Activated CD4-positive, CD25-positive, alpha-beta regulatory T cell treated with anti-CD3 and anti-CD28 coated beads, Interleukin-2, amount 50 U/mL, for 72 hours (primary cell): Measurements from ENCODE around the gene MRPS9.

Source experiments
- DNase-seq: peaks from one replicate; pipeline ENCODE4 v3.0.0; 2021

The MRPS9 gene

GRCh38 chr2:105125920-105126319 lies 88.1 kb downstream of the MRPS9 start:
- no peak for DNase-seq

- no peak for DNase-seq
Observed at GRCh38 chr2:105126336-105126735, 88.5 kb downstream of the MRPS9 start.

DNA sequence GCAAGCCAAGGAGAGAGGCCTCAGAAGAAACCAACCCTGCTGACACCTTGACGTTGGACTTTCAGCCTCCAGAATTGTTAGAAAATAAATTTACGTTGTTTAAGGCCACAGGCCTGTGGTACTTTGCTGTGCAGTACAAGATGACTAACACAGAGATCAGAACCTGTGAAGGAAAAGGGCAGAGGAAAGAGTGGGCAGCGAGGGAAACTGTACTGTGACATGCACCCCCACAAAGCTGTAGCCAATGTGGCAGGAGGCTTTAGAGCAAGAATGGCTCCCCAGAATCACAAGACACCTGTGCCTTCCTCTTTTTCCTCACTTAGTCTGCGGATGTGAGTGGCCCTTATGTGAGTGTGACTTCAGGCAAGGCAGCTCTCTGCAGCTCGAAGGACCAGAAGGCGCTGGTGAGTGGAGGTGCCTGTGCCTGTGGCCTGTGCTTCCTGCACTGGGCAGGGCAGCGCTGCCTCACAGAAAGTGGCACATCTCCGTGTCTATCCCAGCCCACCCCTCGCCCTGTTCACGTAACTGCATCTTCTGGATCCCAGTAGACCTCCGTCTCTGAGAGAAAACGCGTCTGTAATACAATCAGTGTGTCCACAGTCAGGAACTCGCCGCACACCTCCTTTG lies 89.5 kb downstream of the MRPS9 start:
- no peak for DNase-seq

GRCh38 chr2:105129722-105130232 lies 91.9 kb downstream of the MRPS9 start:
- DNase-seq, result no peak

- no peak for DNase-seq
Observed at GRCh38 chr2:105130546-105130945, 92.7 kb downstream of the MRPS9 start.

DNA sequence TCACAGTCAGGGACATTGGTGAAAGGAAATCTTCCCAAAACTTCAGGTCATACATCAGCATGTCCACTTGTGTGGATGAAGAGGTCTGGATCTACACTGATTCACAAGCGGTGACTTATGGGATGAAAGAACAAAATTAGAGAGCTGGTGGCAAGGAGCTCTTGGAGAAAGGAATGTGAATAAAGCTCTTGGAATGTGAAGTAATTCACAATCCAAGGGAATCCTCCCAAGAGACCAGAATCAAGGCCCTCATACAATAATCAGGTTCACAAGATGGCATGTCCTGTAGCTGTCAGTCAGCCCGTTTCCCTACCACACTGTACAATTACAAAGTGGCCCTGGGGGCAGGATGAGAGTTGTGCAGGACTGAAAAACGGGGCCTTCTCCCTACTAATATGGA lies 96.2 kb downstream of the MRPS9 start:
- DNase-seq, result no peak

DNA sequence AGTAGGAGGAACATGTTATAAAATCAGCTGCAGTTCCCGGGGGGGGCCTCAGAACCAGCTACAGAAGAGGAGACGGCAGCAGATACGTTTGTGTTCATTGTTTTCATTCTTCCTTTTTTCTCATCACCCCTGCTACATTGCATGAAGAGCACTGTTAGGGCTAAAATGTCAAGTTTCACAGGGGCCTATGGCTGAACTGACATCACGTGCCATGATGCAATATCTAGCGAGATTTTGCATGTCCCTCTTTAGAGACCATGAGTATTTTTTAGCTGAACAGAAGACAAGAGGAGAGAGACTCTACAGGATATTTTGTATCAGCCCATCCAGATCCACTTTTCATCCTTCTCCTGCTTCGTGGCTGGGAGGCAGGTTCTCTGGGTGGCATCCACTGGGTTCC lies 97.6 kb downstream of the MRPS9 start:
- no peak for DNase-seq

- no peak for DNase-seq
Observed at GRCh38 chr2:105136394-105136793, 98.5 kb downstream of the MRPS9 start.

DNA sequence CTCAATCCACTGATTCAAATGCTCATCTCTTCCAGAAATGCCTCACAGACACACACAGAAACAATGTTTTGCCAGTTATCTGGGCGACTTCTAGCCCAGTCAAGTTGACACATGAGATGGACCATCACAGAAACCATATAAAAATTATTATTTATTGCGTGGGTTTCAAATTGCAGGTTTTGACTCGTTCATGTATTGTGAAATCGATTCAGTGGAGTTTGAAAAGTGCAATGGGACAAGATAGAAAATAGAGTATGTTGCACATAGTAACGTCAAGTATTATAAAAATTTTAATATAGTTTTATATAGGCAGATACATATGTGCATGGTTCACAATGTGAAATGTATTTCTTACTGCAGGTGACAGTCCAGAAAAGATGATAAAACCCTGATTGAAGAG lies 100.8 kb downstream of the MRPS9 start:
- DNase-seq, result no peak

- DNase-seq, result no peak
Observed at GRCh38 chr2:105139556-105140239, 101.8 kb downstream of the MRPS9 start.

DNA sequence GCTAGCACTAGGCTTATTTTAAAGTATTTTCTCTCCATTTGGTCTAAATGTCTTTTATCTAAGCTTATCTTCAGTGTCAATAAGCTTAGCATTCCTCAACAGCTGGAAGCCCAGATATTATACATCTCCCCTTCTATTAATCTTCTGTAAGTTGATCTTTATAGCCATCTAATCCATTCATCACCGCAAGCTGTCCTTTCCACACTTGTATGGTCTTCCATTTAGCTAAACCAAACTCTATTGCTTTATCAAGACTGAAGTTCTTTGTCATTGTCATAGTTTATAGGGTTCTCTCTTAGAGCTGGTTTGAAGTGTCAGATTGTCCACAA lies 102.3 kb downstream of the MRPS9 start:
- no peak for DNase-seq

GRCh38 chr2:105141099-105141614 lies 103.3 kb downstream of the MRPS9 start:
- DNase-seq, result no peak

GRCh38 chr2:105142239-105142638 lies 104.4 kb downstream of the MRPS9 start:
- DNase-seq, result no peak

DNA sequence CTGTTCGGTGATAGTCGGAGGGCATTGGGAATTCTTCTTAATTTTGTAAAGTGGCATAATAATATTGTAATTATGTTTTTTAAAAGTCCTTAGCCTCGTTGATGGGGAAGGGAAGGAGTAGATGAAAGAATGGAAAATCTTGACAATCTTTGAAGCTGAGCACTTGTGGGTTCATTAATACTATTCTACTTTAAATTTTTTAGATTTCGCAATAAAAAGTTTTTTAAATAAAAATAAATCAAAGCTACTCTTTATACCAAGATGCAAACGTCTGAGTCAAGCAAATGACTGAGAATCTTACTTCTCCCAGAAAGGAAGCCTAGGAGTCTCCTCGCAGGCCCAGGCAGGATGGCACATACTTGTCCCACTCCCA lies 105.2 kb downstream of the MRPS9 start:
- no peak for DNase-seq

DNA sequence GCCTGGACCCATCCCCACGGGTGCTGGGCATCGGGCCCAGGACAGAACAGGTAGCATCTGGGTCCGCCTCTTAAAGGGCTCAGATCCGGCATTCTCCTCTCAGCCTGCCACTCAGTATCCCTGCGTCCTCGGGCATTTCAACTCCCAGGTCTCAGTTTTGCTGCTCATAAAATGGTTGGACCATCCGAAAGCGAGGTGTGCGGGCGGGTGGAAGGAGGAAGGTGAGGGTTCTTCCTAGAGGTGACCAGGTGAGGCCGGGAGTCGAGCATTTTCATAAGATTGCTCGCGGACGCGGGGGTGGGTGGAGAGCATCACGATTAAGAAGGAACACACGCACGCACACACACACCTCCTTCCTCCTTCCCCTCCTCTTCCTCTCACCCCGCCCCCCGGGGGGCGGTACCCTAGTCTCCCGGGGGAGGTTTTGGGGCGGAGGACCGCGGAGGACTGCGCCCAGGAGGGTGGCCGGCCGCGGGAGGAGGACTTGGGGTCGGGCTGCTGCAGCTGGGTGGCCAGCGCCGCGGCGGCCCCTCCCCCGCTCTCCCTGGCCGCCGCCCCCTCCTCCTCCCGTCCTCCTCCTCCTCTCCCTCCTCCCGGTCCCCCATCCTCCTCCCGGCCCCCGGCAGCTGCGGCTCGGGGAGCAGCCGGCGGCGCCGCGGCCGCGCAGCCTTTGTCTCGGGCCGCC lies 105.7 kb downstream of the MRPS9 start:
- DNase-seq, result no peak

GRCh38 chr2:105144152-105144940 lies 106.5 kb downstream of the MRPS9 start:
- no peak for DNase-seq

DNA sequence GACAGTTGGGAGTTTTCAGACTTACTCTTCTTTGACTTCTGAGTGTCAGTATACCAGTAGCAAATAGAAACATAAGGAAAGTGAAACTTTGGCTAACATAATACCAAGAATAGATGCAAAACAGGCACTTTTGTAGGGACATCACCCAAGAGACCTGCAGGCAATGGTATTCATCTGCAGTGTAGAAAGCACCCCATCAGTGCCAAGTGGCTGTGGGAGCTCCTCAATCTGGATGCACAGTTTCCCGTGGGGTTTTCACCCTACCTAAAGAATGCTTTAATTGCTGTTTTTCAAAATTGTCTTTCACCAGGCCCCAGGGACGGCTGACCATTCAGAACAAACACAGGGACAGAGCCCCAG lies 107.1 kb downstream of the MRPS9 start:
- no peak for DNase-seq

DNA sequence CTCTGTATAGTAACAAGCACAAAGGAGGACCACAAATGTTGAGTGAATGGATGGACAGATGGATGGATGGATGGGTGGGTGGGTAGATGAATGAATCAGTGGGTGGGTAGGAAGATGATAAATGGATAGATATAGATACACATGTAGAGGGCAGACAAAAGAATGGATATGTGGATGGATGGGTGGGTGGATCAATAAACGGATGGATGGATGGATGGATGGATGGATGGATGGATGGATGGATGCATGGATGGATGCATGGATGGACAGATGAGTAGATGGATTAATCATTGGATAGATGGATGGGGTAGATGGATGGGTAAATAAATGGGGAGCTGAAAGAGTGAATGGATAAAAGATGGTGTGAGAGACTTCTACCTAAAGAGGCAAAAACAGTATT lies 111.4 kb downstream of the MRPS9 start:
- DNase-seq, result no peak
